Measurements from ENCODE around the gene ETV6.

DNA sequence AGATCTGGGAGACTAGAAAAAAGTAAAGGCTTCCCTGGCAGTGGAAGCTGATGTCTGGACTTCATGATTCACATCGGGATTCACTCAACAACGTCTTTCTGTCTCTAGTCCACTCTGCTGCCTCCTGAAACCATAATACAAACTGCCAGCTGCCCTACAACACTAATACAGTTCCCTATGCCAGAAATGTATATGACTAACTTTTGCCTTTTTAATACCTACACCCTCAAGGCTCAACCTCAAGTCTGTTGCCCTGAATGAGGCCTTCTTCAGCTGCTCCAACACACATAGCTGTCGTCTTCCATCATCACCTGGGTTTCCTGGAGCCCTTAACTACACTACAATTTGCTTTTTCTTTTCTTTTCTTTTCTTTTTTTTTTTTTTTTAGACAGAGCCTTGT lies 238.6 kb downstream of the ETV6 start:
- TF ChIP-seq CTCF (IDR thresholded peaks at IDR 0.05), result no peak
- TF ChIP-seq POLR2A (IDR thresholded peaks at IDR 0.05), result no peak

Measured in right lobe of liver (tissue), 4 donors.